Muscle of arm (tissue), 12 donors: ENCODE data around the gene MAPKAPK5. TPM values are rescaled to one million over a fixed set of nuclear protein-coding genes. Genes with fewer than 3 reads are reported as not detected.

Experiments used
- polyA plus RNA-seq, 12 donors: library from polyadenylated mRNA; unstranded; fragments of 120-200 nt; gene quantifications; one replicate each; pipeline ENCODE4 v1.2.1, GENCODE V29; 2013; ENCODE audit not compliant: insufficient read length in 12 of 12

MAPKAPK5 gene
- polyA plus RNA-seq, 12 donors: 30.2 to 39.3 (median 32.7) TPM

Other genes starting within 250 kb of the MAPKAPK5 start
- 10 to 100 TPM in 11 of 12 donors, not detected in 1; 38.6 to 93.3 (median 53.1) TPM for gene ATXN2, start 242.9 kb upstream of the MAPKAPK5 start, polyA plus RNA-seq
- gene BRAP, start 156.3 kb upstream of the MAPKAPK5 start, polyA plus RNA-seq: 10 to 100 TPM in 11 of 12 donors, not detected in 1; 12.8 to 21.0 (median 14.0) TPM
- gene ACAD10, start 156.2 kb upstream of the MAPKAPK5 start, polyA plus RNA-seq: 10 to 100 TPM in 11 of 12 donors, not detected in 1; 12.7 to 37.3 (median 18.7) TPM
- 10 to 100 TPM in 11 of 12 donors, not detected in 1; 23.1 to 53.9 (median 34.5) TPM for gene ALDH2, start 75.3 kb upstream of the MAPKAPK5 start, polyA plus RNA-seq
- gene TMEM116, start 170.9 kb downstream of the MAPKAPK5 start, polyA plus RNA-seq: 10 to 100 TPM in 9 of 12 donors, 1 to 10 TPM in 2, not detected in 1; 9.5 to 17.7 (median 12.9) TPM
- gene ERP29, start 171.2 kb downstream of the MAPKAPK5 start, polyA plus RNA-seq: 100 to 1,000 TPM in 1 of 12 donors, 10 to 100 TPM in 10, not detected in 1; 61.6 to 105 (median 67.6) TPM